H1 (cell line): ENCODE measurements around the gene KLHL40. TPM values are rescaled to one million over a fixed set of nuclear protein-coding genes. Genes with fewer than 3 reads are reported as not detected.

Source experiments
- CHD7 ChIP-seq: fragments of 300-600 bp; sonication (generic); IDR thresholded peaks from 2 replicates; pipeline ENCODE4 v1.7.1; 2012; ENCODE audit warnings: low read length, moderate library complexity, mild to moderate bottlenecking, inconsistent platforms; ENCODE audit not compliant: insufficient replicate concordance
- CTBP2 ChIP-seq: IDR thresholded peaks from 2 replicates; pipeline ENCODE4 v1.7.0; 2011; ENCODE audit warnings: borderline replicate concordance, mild to moderate bottlenecking, moderate library complexity, mixed read lengths, low read length; ENCODE audit not compliant: insufficient read depth, insufficient read length
- EGR1 ChIP-seq: IDR thresholded peaks from 2 replicates; pipeline ENCODE4 v1.6.1; 2011; ENCODE audit warnings: low read depth, low read length, borderline replicate concordance
- POLR2A ChIP-seq, 2 experiments: IDR thresholded peaks; 1 replicate in 1 of 2; 2 replicates in 1 of 2; pipeline ENCODE4 v1.6.1; 2011; ENCODE audit warnings: low read depth in 2 of 2, low read length in 2 of 2, mild to moderate bottlenecking in 2 of 2; ENCODE audit errors: control extremely low read depth in 1 of 2
- SIRT6 ChIP-seq: IDR thresholded peaks from one replicate; pipeline ENCODE4 v1.7.1; 2012; ENCODE audit warnings: low read length, inconsistent platforms
- SIX5 ChIP-seq: IDR thresholded peaks from 2 replicates; pipeline ENCODE4 v1.6.1; 2011; ENCODE audit warnings: mild to moderate bottlenecking, low read depth, low read length
- TCF12 ChIP-seq: IDR thresholded peaks from 2 replicates; pipeline ENCODE4 v1.6.1; 2011; ENCODE audit warnings: low read depth, mild to moderate bottlenecking, low read length
- polyA plus RNA-seq, 7 experiments: library from polyadenylated mRNA; depleted of rRNA in 3 of 7; stranded (reverse) in 5 of 7; unstranded in 2 of 7; fragments of >200 nt in 5 of 7; fragments of 200-250 nt in 2 of 7; gene quantifications; 1 replicate in 5 of 7; 2 replicates in 1 of 7; 4 replicates in 1 of 7; pipeline versions ENCODE4 v1.2.1 to v1.2.3, GENCODE V29; 2011 to 2013; ENCODE audit warnings: missing spikeins in 2 of 7, mixed read lengths in 2 of 7
- total RNA-seq: library from RNA; stranded (reverse); fragmentation: NEBNext Ultra II Directional; extraction: Animal tissue kit (Norgen Biotek cat#: 25700); gene quantifications from 2 replicates; pipeline ENCODE4 v1.2.1, GENCODE V29; 2021

KLHL40 gene
- total and polyA plus RNA-seq, 2 of the 8 experiments (the other 6 are each of a cell fraction or from before 2014, with no cell fraction given) = 0.02 TPM; not detected in 1

- no peak for TF ChIP-seq CHD7
- TF ChIP-seq SIX5 = no peak
- no peak for TF ChIP-seq SIRT6
- TF ChIP-seq CTBP2 = no peak
- no peak for TF ChIP-seq EGR1
- no peak for TF ChIP-seq TCF12
- no peak for TF ChIP-seq POLR2A (IDR thresholded peaks at IDR 0.05; ENCODE audit: control extremely low read depth in 1 of 2, low read depth in 2 of 2, low read length in 2 of 2)
These were observed 20.7 kb downstream of the KLHL40 start (continued) for GRCh38 chr3:42705962-42706585.
